GM19438 (cell line): ENCODE measurements around the gene NAV2.

Experiments used
- ATAC-seq: cut with Tn5 transposase; IDR thresholded peaks from one replicate; pipeline ENCODE4 v1.9.1; 2021; ENCODE audit warnings: low read depth; ENCODE audit not compliant: unreplicated experiment

The NAV2 gene

DNA sequence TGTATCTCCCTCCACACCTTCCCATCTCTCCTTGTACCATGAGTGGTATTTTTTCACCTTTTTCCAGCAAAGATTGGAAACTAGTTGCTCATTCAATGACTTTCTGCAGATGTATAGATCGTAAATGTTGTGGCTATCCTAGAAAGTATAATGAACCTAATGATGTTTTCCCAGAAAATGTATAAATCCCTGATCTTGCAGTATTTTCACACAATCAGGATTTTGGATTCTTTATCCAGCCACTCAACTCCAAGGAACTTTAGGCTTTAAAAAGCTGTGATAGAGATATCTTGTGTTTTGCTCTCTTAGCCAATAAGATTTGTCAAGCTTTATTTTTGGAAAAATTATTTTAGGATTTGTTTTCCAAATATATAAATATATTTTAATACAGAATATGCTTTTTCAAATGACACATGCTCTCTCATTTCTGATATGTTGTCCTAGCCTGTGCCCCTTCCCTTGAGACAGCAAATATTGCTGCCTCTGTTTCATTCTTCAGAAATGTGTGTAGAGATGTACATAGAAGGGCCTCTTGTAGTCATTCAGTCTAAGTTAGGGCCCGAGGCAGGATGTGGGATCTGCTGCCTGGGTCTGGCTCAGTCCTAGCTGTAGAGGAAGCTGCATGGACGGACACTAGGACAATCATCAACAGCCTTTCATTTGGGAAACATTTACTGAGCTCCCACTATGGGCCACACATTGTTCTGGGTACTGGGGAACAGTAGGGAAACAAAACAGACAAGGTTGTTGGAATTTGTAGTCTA is 62.4 kb downstream of the NAV2 start:
- ATAC-seq, result no peak

DNA sequence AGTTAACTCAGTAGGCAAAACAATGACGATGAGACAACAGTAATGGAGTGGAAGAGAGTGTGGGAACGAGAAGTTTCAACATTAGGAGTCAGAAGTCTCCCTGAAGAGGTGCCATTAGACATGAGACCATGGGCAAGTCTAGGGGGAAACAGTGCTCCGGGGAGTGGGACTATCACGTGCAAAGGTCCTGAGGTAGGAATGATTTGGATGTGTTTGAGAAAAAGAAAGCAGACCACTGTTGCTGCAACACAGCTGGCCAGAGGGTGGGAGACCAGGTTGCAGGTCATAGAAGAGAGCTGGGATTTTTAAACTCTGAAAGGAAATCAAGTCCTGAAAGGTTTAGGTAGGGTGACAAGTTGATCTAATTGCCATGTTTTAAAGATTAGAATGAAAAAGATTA is 63.0 kb downstream of the NAV2 start:
- ATAC-seq, result no peak

DNA sequence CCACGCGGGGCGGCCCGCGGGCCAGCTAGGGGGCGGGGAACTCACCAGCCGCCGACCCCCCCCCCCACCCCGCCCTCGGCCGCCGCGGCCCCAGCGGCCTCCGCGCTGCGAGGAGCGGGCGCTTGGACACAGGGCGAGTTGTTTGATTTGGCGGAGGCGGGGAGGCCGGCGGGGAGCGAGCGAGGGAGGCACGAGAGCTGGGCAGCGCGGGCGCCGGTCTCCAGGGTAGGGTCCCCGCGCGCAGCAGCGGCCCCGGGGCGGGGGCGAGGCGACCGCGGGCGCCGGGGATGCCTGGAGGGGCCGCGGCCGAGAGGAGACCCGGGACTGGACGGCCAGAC is 64.4 kb downstream of the NAV2 start:
- peak; percentile 19 for ATAC-seq

DNA sequence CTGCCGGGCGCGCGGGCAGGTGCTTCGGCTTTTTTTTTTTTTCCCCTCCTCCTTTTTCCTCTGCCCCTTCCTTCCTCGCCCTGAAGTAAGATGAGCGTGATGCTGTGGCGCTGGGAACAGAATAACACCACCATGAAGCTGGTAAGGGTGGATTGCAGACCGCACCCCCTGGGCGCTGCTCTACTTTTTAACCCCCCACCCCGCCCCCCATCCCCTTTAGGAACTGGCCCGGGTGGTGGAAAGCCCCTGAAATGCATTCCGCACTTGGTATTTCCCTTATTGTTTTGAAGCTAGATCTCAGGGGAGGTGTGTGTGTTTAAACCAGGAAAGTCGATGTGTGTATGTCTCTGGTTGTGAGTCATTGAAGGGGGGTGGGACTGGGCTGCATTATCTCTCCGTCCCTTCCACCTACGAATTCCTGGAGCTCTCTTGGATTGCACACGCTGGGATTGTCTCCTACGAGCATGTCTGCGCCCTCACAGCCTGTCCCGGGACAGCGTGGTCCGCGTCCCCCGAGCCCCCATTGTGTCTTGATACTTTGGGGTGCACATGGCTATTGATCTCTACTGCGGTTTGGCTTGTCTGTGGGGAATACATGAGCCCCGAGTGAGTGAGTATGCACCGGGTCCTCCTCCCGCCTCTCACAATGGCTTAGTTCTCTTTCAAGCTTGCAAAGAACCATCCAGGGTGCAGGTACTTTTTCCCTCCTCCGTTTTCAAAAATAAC is 64.9 kb downstream of the NAV2 start:
- ATAC-seq, result peak; percentile 76

DNA sequence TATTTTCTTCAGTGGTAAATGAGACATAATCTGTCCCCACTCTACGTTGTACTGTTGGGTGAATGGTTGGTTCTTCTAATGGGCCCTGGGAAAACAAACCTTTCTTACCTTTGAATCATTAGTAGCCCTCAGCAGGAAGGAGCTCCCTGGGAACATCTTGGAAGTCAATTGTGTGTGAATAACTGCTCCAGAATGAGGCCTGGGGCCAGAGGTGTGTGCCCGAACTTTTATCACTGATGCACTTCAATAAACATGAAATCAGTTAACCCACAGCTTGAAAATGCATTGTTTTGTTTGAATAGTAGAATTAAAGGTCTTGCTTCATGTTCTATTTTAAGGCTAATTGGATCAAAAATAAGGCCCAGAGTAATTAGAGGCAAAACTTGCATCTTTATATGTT is 67.1 kb downstream of the NAV2 start:
- no peak for ATAC-seq

DNA sequence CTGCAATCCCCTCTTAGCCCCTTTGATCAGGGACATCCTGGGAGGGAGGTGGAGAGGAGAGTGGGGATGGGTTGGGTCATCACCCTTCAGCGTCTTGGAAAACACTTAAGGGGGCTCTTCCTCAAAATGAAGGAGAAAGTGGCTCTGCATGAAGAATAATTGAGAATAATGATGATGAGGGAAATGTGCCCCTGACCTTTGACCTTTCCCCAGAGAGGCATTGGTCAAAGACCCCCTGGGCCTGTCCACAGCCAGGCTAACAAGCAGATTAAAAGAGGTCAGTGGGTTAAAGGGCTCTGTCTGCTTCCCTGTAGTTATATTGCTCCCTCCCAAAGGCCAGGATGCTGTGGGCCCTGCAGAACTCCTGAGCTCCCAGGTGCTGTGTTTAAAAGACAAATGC is 68.7 kb downstream of the NAV2 start:
- no peak for ATAC-seq

GRCh38 chr11:19785265-19785664 is 72.6 kb downstream of the NAV2 start:
- no peak for ATAC-seq

DNA sequence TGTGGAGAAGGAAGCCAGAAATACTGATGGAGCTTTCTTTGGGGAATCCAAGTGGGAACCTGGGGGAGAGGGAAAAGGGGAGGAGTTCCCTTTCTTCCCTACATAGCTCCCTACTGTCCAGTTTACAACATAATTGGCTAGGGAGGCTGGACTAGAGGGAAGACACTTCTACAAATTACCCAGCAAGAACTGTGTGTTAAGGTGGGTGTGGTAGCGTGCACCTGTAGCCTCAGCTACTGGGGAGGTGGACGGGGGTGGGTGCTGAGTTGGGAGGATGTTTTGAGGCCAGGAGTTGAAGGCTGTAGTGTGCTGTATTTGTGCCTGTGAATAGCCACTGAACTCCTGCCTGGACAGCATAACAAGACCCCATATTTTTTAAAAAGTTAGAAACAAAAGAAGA is 74.0 kb downstream of the NAV2 start:
- ATAC-seq, result no peak

DNA sequence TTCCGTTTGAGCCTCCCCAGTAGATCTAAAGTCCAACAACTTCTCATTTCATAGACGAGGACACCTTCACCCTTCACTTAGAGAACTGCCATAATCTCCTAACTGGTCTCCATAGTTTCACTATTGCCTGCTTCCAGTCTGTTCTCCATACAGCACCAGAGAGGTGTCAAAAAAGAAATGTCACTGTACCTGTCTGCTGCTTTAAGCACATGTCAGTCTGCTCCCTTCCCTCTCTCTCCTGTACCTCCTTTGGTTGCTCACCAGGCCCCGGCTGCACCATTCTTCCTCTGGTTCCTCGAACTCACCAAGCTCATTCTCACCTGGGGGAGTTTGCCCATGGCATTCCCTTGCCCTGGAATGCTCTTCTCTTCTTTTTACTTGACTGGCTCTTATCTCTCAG is 75.8 kb downstream of the NAV2 start:
- ATAC-seq, result no peak

DNA sequence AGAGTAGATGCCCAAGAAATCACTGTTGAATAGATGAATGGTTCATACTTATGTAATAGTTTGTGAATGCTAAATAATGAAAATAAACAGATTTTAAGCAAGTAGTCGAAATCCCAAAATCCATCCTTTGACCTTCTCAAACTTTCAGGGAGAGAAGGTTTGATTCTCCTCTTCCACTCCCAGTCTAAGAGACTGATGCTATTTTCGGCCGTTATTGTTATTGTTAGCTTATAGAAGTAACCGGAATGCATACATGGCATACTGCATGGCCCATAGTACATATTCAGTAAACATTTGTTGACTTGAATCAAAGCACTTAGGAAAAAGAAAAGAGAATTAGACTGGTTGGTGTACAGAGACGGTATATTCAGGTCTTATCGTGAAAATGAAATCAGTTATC is 76.6 kb downstream of the NAV2 start:
- no peak for ATAC-seq

- ATAC-seq, result no peak
These were observed 77.4 kb downstream of the NAV2 start for GRCh38 chr11:19789835-19790710.

DNA sequence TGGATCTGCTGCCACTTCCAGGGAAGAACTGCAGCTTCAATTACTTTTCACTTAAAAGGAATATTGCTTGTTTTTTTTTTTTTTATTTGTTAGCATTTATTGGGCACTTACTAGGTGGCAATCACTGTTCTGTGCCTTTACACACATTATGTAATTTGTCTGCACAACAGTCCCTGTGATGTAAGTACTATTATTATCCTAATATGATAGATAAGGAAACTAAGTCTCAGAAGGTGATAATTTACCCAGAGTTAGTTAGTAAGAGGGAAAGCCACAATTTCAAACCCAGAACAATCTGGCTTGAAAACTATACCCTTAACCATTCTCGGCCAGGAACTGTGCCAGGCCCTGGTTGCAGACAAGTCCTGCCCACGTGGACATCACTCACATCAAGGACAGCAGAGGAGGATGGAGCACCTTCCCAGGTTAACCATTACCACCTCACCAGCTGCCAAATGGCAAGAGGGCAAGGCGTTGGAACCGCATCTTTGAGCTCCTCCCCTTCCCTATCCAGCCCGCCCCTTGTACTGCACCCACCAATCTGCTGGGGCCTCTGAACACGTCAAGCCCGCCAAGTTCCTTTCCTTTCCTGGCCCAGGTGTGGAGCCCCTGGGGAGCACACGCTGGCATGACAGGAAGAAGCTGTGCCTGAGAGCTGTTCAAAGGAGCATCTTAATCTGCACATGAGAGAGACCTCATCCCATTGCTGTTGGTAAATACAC is 78.4 kb downstream of the NAV2 start:
- peak; percentile 78 for ATAC-seq

- no peak for ATAC-seq
These were observed 79.9 kb downstream of the NAV2 start for GRCh38 chr11:19792510-19792909.

GRCh38 chr11:19793326-19793725 is 80.7 kb downstream of the NAV2 start:
- ATAC-seq, result no peak

DNA sequence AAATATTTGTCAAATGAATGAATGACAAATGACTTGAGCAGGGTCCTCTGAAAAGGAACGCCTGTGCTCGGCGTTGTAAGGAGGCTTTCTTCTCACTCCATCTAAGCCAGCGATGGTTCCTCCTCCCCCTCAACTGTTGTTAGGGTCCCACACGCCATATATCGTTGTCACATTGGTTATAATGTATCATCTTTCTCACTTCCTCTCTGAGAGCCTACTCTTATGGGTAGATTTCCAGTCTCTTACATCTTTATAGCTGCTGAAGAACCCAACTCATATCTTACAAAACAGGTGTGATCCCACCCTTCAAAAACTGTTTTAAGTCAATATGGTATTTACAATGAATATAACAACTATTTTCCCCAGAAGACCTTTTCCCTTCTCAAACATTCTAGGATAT is 81.5 kb downstream of the NAV2 start:
- no peak for ATAC-seq

DNA sequence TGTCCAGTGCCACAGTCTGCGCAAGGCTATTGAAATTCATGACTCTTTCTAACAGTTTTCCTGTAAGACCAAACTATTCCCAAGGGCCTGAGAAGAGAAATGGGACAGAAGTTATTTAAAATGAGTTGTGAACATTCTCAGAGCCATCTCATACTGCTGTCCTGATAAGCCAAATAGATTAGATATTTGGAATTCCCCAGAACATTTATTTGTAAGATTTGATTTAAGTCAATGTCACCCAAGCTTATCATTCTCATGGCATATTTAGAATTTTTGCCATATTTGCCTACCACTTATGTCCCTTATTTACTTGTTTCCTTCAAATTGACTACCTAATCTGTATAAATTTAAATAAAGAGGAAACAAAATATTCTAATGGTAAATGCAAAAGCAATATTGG is 82.4 kb downstream of the NAV2 start:
- ATAC-seq, result no peak

- no peak for ATAC-seq
These were observed 87.5 kb downstream of the NAV2 start for GRCh38 chr11:19800162-19800561.

- ATAC-seq, result no peak
These were observed 88.3 kb downstream of the NAV2 start for GRCh38 chr11:19800714-19801519.

GRCh38 chr11:19802773-19803293 is 90.2 kb downstream of the NAV2 start:
- no peak for ATAC-seq

DNA sequence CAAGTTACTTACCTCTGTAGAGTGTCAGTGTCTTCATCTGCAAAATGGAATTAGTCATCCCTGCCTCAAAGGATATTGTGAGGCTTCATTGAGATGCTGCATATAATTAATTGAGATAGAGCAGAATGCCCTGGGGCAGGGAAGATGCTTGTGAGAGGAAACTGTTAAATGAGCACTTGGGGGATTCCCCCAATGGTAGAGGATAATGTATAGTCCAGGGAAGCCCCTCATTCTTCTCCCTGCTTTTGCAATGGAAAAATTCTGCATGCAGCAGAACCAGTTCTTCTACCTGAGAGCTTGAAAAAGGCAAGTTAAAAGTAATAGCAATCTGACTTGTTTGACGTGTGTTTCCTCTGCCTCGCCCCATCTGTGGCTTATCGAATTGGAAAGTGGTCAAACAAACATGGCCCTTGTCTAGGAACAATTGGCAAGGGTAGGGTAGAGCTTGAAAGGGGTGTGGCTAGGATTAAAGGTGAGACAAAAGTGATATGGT is 90.9 kb downstream of the NAV2 start:
- no peak for ATAC-seq
